Skin of body (tissue), 2 donors: Measurements from ENCODE around the gene ATAD3C. TPM values are rescaled to one million over a fixed set of nuclear protein-coding genes. Genes with fewer than 3 reads are reported as not detected.
"Not testable (repeated sequence)": the region's sequence is repeated elsewhere in the genome, so short reads cannot be mapped to it uniquely, and the experiment has no call there.

Experiments
- DNase-seq: peaks from one replicate; lab custom pipeline; 2025; lab: John Stamatoyannopoulos, UW
- total RNA-seq: library from RNA; depleted of rRNA; stranded (reverse); fragments of >200 nt; gene quantifications from one replicate; pipeline ENCODE4 v1.2.3, GENCODE V29; 2014

Gene ATAD3C, protein sequence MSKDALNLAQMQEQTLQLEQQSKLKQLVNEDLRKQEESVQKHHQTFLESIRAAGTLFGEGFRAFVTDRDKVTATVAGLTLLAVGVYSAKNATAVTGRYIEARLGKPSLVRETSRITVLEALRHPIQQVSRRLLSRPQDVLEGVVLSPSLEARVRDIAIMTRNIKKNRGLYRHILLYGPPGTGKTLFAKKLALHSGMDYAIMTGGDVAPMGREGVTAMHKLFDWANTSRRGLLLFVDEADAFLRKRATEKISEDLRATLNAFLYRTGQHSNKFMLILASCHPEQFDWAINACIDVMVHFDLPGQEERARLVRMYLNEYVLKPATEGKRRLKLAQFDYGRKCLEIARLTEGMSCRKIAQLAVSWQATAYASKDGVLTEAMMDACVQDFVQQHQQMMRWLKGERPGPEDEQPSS
- total RNA-seq: 0.39 TPM

DNA sequence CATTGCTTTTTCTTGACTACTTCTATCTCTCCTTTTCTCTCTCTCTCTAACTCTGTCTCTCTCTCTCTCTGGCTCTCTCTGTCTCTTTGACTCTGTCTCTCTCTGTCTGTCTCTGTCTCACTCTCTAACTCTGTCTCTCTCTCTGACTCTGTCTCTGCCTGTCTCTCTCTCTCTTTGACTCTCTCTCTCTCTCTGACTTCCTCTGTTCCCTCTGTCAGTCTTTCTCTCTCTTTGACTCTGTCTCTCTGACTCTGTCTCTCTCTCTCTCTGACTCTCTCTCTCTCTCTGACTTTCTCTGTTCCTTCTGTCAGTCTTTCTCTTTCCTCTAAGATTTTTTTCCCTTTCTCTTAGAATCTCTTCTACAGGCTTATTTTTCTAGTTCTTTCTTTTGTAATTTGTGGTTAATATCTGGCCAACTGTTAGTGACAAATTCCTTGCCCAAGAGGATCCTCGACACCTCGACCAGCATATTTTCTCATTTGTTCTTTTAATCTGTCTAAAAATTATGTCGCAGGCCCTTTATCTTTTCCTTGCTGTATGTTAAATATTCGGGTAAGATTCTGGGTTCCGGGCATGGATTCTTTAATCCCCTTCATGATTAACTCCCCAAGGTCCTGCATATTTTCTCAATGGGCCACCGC, at the start of gene ATAD3C:
Gene ATAD3C (plus strand): TSS at position 591 of the 641 bp plus-strand sequence. CDS start 995 bp downstream, outside the sequence.
- no peak for DNase-seq

GRCh38 chr1:1399872-1400575, 49.5 kb upstream of the ATAD3C start:
- no peak for DNase-seq

- DNase-seq: no peak
Measured at GRCh38 chr1:1400576-1401456, 48.7 kb upstream of the ATAD3C start.

DNA sequence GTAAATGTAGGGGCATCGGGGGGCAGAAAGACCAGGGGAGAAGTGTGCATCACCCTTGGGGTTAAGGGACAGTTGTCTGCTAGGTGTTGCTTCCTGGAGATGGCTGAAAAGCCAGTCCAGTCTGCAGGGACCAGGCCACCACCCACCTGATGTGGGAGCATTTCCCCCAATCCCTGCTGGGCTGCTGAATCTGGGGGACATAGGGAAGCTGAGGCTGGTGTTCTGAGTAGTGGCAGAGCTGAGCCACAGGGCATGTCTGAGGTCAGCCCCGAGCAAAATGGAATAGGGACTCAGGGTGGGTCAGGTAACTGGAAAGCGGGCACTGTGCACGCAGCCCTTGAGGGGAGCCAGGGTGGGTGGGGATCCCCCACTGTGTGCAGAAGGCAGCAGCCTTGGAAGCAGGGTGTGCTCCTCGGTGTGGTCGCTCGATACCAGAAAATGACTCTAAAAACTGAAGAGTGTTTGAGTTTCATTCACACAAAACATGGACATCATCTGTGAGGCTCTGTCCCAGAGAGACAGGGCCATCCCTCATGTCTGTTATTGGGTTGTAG, 48.0 kb upstream of the ATAD3C start:
- DNase-seq: no peak

DNA sequence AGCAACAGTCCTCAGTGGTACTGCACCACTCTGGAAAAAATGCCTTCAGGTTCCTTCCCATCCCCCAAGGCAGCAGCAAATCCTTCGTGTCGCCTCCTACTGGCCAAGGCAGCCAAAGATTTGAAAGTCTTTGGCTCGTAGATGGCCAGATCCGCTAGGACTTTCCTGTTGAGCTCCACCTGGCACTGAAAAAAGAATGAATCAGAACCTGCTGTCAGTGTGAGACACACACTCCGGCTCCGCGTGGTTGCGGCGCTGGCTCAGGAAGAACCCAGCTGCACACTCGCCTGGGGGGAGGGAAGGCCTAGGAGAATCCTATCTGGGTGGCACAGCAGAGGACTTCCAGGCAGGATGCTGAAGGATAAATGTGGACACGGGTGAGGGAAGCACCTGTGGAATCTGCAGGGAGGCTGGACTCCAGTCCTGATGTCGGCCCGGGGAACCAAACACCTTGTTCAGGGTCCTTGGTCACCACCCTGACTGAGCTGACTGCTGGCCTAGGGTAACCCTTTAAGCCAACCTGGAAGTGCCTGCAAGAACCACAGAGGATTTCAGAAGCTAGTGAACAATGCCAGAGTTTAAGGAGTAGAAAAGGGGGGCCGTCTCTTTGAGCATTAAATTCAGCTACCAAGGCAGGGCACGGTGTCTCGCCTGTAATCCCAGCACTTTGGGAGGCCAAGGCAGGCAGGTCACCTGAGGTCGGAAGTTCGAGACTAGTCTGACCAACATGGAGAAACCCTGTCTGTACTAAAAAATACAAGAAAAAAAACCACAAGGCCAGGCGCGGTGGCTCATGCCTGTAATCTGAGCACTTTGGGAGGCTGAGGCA, 47.2 kb upstream of the ATAD3C start:
- no peak for DNase-seq

- not testable (repeated sequence) for DNase-seq
Measured at GRCh38 chr1:1402901-1403392, 46.5 kb upstream of the ATAD3C start.

- no peak for DNase-seq
Measured at GRCh38 chr1:1403653-1404052, 45.8 kb upstream of the ATAD3C start.

DNA sequence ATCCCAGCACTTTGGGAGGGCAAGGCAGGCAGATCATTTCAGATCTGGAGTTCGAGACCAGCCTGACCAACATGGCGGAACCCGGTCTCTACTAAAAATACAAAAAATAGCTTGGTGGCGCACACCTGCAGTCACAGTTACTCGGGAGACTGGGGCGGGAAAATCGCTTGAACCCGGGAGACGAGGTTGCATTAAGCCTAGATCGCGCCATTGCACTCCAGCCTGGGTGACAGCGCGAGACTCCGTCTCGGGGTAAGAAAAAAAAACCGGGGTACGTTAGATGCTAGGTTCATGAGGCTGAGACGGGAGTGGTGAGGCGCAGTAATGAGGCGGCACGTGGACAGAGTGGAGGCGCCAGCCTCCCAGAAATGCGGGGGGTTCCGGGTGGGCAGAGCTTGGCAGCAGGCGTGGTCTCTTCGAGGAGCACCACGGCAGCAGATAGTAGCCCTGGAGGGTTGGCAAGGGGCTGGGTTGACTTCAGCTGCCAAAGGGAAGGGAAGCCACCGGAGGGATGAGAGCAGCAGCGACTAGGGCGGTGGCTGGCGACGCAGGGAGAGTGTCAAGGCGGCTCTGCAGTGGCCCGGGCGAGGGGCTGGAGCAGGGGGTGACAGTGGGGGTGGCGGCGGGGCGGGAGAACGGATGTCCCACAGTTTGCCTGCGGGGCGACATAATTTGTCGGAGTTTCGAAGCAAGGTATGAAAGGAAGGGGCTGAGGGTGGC, 43.2 kb upstream of the ATAD3C start:
- no peak for DNase-seq

- DNase-seq: peak; percentile 81
Measured at GRCh38 chr1:1406821-1407635, 42.5 kb upstream of the ATAD3C start, which contains the start of gene MRPL20. Gene MRPL20, minus strand, starts transcription at chr1:1407293. Its CDS starts 76 bp downstream, at chr1:1407217.

DNA sequence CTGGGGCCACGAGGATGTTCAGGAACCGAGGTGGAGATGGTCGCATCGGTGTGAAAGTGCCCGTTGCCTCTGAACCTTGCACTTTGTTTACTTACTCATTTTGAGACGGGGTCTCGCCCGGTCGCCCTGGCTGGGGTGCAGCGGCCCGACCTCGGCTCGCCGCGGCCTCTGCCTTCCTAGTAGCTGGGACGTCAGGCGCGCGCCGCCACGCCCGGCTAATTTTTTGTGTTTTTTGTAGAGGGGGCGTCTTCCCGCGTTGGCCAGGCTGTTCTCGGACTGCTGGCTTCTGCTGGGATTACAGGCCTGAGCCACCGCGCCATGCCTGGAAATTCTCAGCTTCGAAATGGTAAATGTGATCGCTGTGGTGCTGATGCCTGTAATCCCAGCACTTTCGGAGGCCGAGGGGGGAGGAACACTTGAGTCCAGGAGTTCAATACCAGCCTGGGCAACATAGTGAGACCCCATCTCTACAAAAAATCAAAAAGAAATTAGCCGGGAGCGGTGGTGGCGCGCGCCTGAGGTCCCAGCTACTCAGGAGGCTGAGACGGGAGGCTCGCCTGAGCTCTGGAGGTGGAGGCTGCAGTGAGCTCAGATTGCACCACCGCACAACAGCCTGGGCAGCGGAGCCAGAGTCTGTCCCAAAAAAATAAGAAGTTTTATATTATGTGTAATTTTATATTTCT, 41.7 kb upstream of the ATAD3C start:
- no peak for DNase-seq

- not testable (repeated sequence) for DNase-seq
Measured at GRCh38 chr1:1410238-1410637, 39.3 kb upstream of the ATAD3C start.

GRCh38 chr1:1411626-1412025, 37.9 kb upstream of the ATAD3C start:
- DNase-seq: no peak

- DNase-seq: not testable (repeated sequence)
Measured at GRCh38 chr1:1412311-1412902, 37.1 kb upstream of the ATAD3C start.

- DNase-seq: no peak
Measured at GRCh38 chr1:1415751-1416150, 33.7 kb upstream of the ATAD3C start.

- DNase-seq: not testable (repeated sequence)
Measured at GRCh38 chr1:1417396-1417795, 32.1 kb upstream of the ATAD3C start.

- DNase-seq: not testable (repeated sequence)
Measured at GRCh38 chr1:1417825-1418463, 31.5 kb upstream of the ATAD3C start.
